Natural killer cell (primary cell): ENCODE measurements around the gene RANBP17. TPM values are rescaled to one million over a fixed set of nuclear protein-coding genes. Genes with fewer than 3 reads are reported as not detected.
A peak's percentile ranks its signal among the peaks of the same experiment; 100 is the strongest.
"Not testable (repeated sequence)": the region's sequence is repeated elsewhere in the genome, so short reads cannot be mapped to it uniquely, and the experiment has no call there.

Experiments used
- ATAC-seq, 3 donors: fragments of 150-1000 bp in 2 of 3; fragments of 200-7000 bp in 1 of 3; cut with Tn5 transposase; 1 replicate in 1 of 3; 2 replicates in 2 of 3; pipeline ENCODE4 v1.10.0; 2021; ENCODE audit warnings: mild to moderate bottlenecking in 2 of 3, moderate library complexity in 2 of 3
- DNase-seq, 2 donors: peaks; one replicate each; pipeline versions ENCODE4 v3.0.0 to v3.0.0-alpha.2; 2013 to 2021; ENCODE audit warnings: mixed read lengths in 1 of 2
- H3K27ac ChIP-seq: one replicate; pipeline ENCODE4 v1.5.1; 2013; ENCODE audit warnings: mild to moderate bottlenecking, low read length
- H3K27me3 ChIP-seq: one replicate; pipeline ENCODE4 v1.6.1; 2013; ENCODE audit warnings: low read length; ENCODE audit not compliant: control insufficient read depth, insufficient read depth
- H3K36me3 ChIP-seq: one replicate; pipeline ENCODE4 v1.6.1; 2013; ENCODE audit warnings: low read length; ENCODE audit not compliant: control insufficient read depth, insufficient read depth
- H3K4me1 ChIP-seq: one replicate; pipeline ENCODE4 v1.6.1; 2013; ENCODE audit warnings: low read length; ENCODE audit not compliant: control insufficient read depth, insufficient read depth
- H3K4me3 ChIP-seq: one replicate; pipeline ENCODE4 v1.5.1; 2013; ENCODE audit warnings: low read length
- H3K9me3 ChIP-seq: one replicate; pipeline ENCODE4 v1.6.1; 2013; ENCODE audit warnings: low read length; ENCODE audit not compliant: control insufficient read depth, insufficient read depth
- H3K27ac Mint-ChIP-seq, 2 donors: one replicate each; pipeline ENCODE4 v1.8.0; 2022; ENCODE audit warnings: mild to moderate bottlenecking in 2 of 2, mixed read lengths in 2 of 2, moderate library complexity in 1 of 2
- H3K27me3 Mint-ChIP-seq, 2 donors: one replicate each; pipeline ENCODE4 v1.8.0; 2022; ENCODE audit warnings: low read depth in 2 of 2, mixed read lengths in 2 of 2
- H3K36me3 Mint-ChIP-seq: one replicate; pipeline ENCODE4 v1.8.0; 2022; ENCODE audit warnings: mixed read lengths
- H3K4me1 Mint-ChIP-seq, 2 donors: one replicate each; pipeline ENCODE4 v1.8.0; 2022; ENCODE audit warnings: mixed read lengths in 2 of 2
- H3K4me3 Mint-ChIP-seq: one replicate; pipeline ENCODE4 v1.8.0; 2022; ENCODE audit warnings: mild to moderate bottlenecking, moderate library complexity, mixed read lengths
- H3K9me3 Mint-ChIP-seq, 2 donors: one replicate each; pipeline ENCODE4 v1.8.0; 2022; ENCODE audit warnings: mixed read lengths in 2 of 2
- CTCF ChIP-seq: fragments of 200-600 bp; IDR thresholded peaks from one replicate; pipeline ENCODE4 v1.8.0; 2022; ENCODE audit warnings: antibody characterized with exemption
- WGBS: methylation state at CpG from one replicate; pipeline ENCODE4 v1.1.7; 2013; ENCODE audit warnings: missing lambda C conversion rate; ENCODE audit not compliant: insufficient coverage; 5-methylcytosine and 5-hydroxymethylcytosine counted together
- intact Hi-C: fragments of 100-400 bp; cut with micrococcal nuclease; formaldehyde crosslinking; loops from one replicate; pipeline ENCODE4 v1.14.2; 2022
- total RNA-seq, 4 donors: library from RNA; stranded (reverse); fragments of 120-200 nt in 1 of 4; gene quantifications; one replicate each; pipeline versions ENCODE4 v1.2.3 to v1.2.4, GENCODE V29; 2013 to 2022

RANBP17 gene
- total RNA-seq, 3 donors from 2014 or later (not counting 1 experiment from before 2014, with no cell fraction given), result 11.2 to 15.0 (median 12.6) TPM

GRCh38 chr5:170832241-170832640 is 29.6 kb upstream of the RANBP17 start:
- 84% methylated on average over 7 of the region's 7 CpGs for WGBS
- no peak for ATAC-seq
- no peak for TF ChIP-seq CTCF

GRCh38 chr5:170833981-170834380 is 27.8 kb upstream of the RANBP17 start:
- not testable (repeated sequence) for H3K4me1 ChIP-seq
- H3K27ac Mint-ChIP-seq, result peak overlapping the region; percentile 23 to 78

More at GRCh38 chr5:170832241-170832640, 29.6 kb upstream of the RANBP17 start:
- Histone ChIP-seq H3K27ac (no peak overlapping the region), H3K36me3 (no peaks in the 10 kb centered on the region), H3K4me1 (no peaks in the 10 kb centered on the region), H3K27me3 (peaks cover 3% of the 10 kb centered on the region), H3K9me3 (no peaks in the 10 kb centered on the region), H3K4me3 (no peak overlapping the region)
- Mint-ChIP-seq H3K27me3 (peaks cover 0 to 12% of the 10 kb centered on the region in 2 donors), H3K36me3 (no peaks in the 10 kb centered on the region), H3K4me3 (no peak overlapping the region), H3K4me1 (peaks cover 0 to 12% of the 10 kb centered on the region in 2 donors), H3K9me3 (peaks cover 0 to 4% of the 10 kb centered on the region in 2 donors), H3K27ac (no peak overlapping the region)
- intact Hi-C loops, result no loop called here
- DNase-seq, result no peak

GRCh38 chr5:170836226-170836625 is 25.6 kb upstream of the RANBP17 start:
- Histone ChIP-seq H3K36me3 (no peaks in the 10 kb centered on the region), H3K27me3 (peaks cover 3% of the 10 kb centered on the region), H3K4me1 (no peaks in the 10 kb centered on the region), H3K4me3 (no peak overlapping the region), H3K27ac (no peak overlapping the region), H3K9me3 (no peaks in the 10 kb centered on the region)
- intact Hi-C loops, result no loop called here
- Mint-ChIP-seq H3K4me1 (peaks cover 0 to 12% of the 10 kb centered on the region in 2 donors), H3K27ac (no peak overlapping the region), H3K4me3 (no peak overlapping the region), H3K27me3 (peaks cover 13 to 16% of the 10 kb centered on the region in 2 donors), H3K36me3 (no peaks in the 10 kb centered on the region), H3K9me3 (peaks cover 0 to 4% of the 10 kb centered on the region in 2 donors)
- no peak for TF ChIP-seq CTCF
- DNase-seq, result no peak
- ATAC-seq, result no peak
- 76% methylated on average over 4 of the region's 4 CpGs for WGBS

More at GRCh38 chr5:170833981-170834380, 27.8 kb upstream of the RANBP17 start:
- H3K27ac ChIP-seq, H3K9me3 Mint-ChIP-seq, H3K9me3 ChIP-seq, DNase-seq, H3K27me3 ChIP-seq, intact Hi-C loops, ATAC-seq, H3K36me3 Mint-ChIP-seq, H3K4me3 Mint-ChIP-seq, H3K4me3 ChIP-seq, H3K36me3 ChIP-seq: not testable (repeated sequence)
- peaks cover 0 to 12% of the 10 kb centered on the region in 2 donors for H3K4me1 Mint-ChIP-seq
- WGBS, result 85% methylated on average over 2 of the region's 2 CpGs
- H3K27me3 Mint-ChIP-seq, result peaks cover 0 to 16% of the 10 kb centered on the region in 2 donors

DNA sequence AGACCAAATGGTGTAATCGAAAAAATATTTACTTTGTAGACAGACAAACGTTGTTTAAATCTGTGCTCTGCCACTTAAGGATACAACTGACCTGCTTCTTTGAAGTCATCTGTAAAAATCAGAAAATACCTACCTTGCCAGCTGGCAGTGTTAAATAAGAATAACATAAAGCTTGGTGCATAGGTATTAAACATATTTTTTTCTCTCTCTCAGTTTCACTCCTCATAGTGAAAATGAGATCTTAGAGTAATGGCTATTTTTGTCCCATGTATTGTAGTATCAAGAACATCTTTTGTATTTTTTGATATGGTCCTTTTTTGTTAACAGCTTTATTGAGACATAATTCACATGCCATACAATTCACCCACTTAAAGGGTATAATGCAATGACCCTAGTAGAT is 17.9 kb upstream of the RANBP17 start:
- Histone ChIP-seq H3K9me3 (no peaks in the 10 kb centered on the region), H3K27ac (no peak overlapping the region), H3K36me3 (no peaks in the 10 kb centered on the region), H3K27me3 (no peaks in the 10 kb centered on the region), H3K4me1 (no peaks in the 10 kb centered on the region), H3K4me3 (no peak overlapping the region)
- H3K27ac Mint-ChIP-seq, result no peak overlapping the region
- intact Hi-C loops, result no loop called here
- 93% methylated on average over 2 of the region's 2 CpGs for WGBS
- peaks cover 6 to 30% of the 10 kb centered on the region in 2 donors for H3K27me3 Mint-ChIP-seq
- TF ChIP-seq CTCF, result no peak
- H3K4me1 Mint-ChIP-seq, result no peaks in the 10 kb centered on the region
- DNase-seq (no peak), ATAC-seq (no peak)
- H3K36me3 Mint-ChIP-seq, result no peaks in the 10 kb centered on the region
- H3K4me3 Mint-ChIP-seq, result no peak overlapping the region
- H3K9me3 Mint-ChIP-seq, result peaks cover 0 to 3% of the 10 kb centered on the region in 2 donors
